ENCODE measurements around the gene ABCF2. TPM values are rescaled to one million over a fixed set of nuclear protein-coding genes. Genes with fewer than 3 reads are reported as not detected.

ABCF2 gene
- total RNA-seq, 4 donors from 2014 or later: 27.0 to 44.7 (median 40.5) TPM

DNA sequence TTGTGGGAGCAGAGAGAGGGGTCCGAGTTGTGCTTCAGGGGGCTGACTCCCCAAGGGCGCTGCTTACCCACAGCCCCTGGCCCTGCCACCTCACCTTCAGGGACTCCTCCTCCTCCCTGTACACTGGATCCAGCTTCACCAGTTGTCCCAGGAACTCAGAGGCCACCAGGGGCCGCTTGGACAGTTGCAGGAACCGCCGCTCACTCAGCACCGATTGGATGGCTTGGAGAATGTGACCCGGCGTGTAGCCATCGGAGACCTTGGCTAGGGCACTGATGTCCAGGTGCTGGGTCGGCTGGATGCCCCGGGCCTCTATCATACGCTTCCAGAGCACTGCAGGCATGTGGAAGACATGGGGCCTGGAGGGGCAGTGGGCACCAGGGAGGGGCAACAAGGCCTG lies 35.5 kb downstream of the ABCF2 start:
- H3K9me3 ChIP-seq: no peaks in the 10 kb centered on the region

DNA sequence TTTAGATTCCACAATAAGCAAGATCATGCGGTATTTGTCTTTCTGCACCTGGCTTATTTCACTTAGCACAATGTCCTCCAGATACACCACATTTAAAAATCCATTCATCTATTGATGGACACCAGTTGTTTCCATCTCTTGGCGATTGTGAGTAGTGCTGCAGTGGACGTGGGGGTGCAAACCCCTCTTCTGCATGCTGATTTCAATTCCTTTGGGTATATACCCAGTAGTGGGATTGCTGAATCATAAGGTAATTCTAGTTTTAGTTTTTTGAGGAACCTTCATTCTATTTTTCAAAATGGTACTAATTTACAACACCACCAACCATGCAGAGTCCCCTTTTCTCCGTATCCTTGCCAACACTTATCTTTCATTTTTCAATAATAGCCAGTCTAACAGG lies 38.0 kb downstream of the ABCF2 start:
- DNase-seq: no peak
- no peaks in the 10 kb centered on the region for H3K36me3 ChIP-seq
- H3K27ac ChIP-seq: no peak overlapping the region
- no peaks in the 10 kb centered on the region for H3K9me3 ChIP-seq
- no peak for TF ChIP-seq POLR2A (IDR thresholded peaks at IDR 0.05)
- TF ChIP-seq, protein P1, sequence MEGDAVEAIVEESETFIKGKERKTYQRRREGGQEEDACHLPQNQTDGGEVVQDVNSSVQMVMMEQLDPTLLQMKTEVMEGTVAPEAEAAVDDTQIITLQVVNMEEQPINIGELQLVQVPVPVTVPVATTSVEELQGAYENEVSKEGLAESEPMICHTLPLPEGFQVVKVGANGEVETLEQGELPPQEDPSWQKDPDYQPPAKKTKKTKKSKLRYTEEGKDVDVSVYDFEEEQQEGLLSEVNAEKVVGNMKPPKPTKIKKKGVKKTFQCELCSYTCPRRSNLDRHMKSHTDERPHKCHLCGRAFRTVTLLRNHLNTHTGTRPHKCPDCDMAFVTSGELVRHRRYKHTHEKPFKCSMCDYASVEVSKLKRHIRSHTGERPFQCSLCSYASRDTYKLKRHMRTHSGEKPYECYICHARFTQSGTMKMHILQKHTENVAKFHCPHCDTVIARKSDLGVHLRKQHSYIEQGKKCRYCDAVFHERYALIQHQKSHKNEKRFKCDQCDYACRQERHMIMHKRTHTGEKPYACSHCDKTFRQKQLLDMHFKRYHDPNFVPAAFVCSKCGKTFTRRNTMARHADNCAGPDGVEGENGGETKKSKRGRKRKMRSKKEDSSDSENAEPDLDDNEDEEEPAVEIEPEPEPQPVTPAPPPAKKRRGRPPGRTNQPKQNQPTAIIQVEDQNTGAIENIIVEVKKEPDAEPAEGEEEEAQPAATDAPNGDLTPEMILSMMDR (IDR thresholded peaks at IDR 0.05): no peak
- no peak overlapping the region for H3K4me3 ChIP-seq
- WGBS, 2 donors: 57 to 70% methylated on average over 4 of the region's 4 CpGs
- intact Hi-C loops (cut with DNase I): no loop called here
- peaks cover 0 to 20% (median 0%) of the 10 kb centered on the region in 4 donors for H3K27me3 ChIP-seq
- H3K4me1 ChIP-seq: no peaks in the 10 kb centered on the region

More for the DNA sequence above, 35.5 kb downstream of the ABCF2 start:
- WGBS, 2 donors: no CpG with 5 or more reads among the region's 12 CpGs
- TF ChIP-seq POLR2A (IDR thresholded peaks at IDR 0.05): no peak
- TF ChIP-seq, protein P1 (IDR thresholded peaks at IDR 0.05): no peak
- DNase-seq: no peak
- intact Hi-C loops (cut with DNase I): no loop called here
- H3K4me1 ChIP-seq: no peaks in the 10 kb centered on the region
- peaks cover 0 to 33% (median 0%) of the 10 kb centered on the region in 4 donors for H3K27me3 ChIP-seq
- no peak overlapping the region for H3K4me3 ChIP-seq
- H3K36me3 ChIP-seq: no peaks in the 10 kb centered on the region
- no peak overlapping the region for H3K27ac ChIP-seq

DNA sequence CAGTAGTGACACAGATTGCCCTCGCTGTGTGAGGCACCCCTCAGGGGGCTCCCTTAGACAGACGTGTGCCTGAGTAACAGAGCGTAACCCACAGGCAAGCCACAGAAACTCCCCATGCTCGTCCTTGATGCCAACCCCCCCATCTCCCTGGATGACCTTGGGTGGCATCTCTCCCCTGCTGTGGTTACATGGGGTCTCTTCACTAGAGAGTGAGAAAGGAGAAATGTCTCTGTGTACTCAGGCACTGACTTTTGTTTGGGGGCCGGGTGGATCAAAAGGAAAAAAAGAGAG lies 38.8 kb downstream of the ABCF2 start:
- WGBS, 2 donors: 36 to 54% methylated on average over 1 to 3 of the region's 5 CpGs
- TF ChIP-seq, protein P1 (IDR thresholded peaks at IDR 0.05): no peak
- TF ChIP-seq POLR2A (IDR thresholded peaks at IDR 0.05): no peak

DNA sequence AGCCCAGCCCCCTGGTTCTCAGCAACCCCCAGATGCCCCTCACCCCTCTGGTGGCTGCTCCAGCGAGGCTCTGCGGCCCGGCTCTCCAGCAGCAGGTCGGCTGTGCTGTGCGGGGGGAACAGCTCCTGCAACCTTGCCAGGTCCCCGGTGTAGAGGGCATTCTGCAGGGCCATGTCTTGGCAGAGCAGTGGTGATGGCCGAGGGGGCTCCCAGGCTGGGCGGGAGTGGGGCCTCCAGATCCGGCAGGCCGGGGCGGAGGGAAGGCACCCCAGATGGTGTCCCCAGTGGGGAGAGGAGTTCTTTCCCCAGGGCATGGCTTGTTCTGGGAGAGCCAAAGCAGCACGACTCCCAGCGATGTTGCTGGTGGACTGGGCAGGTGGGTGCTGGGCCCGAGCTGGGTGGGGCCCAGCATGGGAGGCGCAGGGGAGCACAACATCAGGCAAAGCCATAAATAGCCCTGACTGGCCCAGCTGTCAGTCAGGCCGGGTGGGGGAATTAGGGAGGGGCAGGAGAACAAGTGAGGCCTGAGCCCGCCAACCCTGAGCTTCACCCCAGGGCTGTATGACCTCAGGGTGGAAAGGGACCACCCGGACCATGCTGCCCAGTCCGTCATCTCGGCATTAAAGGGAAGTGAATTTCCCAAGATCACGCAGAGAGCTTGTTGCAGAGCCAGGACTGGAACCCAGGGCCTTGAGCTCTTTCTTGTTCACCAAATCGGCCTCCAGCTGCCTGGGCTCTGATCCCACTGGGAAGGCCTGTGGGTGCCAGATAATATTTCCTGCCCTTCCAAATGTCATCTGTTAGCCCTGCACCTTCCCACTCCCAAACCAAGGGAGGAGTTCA lies 39.4 kb downstream of the ABCF2 start:
- Histone ChIP-seq H3K9me3 (no peaks in the 10 kb centered on the region), H3K4me3 (no peak overlapping the region), H3K36me3 (no peaks in the 10 kb centered on the region), H3K27ac (no peak overlapping the region), H3K27me3 (peaks cover 0 to 14% (median 0%) of the 10 kb centered on the region in 4 donors), H3K4me1 (no peaks in the 10 kb centered on the region)
- TF ChIP-seq POLR2A (IDR thresholded peaks at IDR 0.05): no peak
- TF ChIP-seq, protein P1 (IDR thresholded peaks at IDR 0.05): no peak
- WGBS, 2 donors: 50 to 70% methylated on average over 7 to 10 of the region's 22 CpGs
- DNase-seq: no peak
- intact Hi-C loops (cut with DNase I): no loop called here

More for the DNA sequence above, 38.8 kb downstream of the ABCF2 start:
- H3K4me1 ChIP-seq: no peaks in the 10 kb centered on the region
- no peak overlapping the region for H3K4me3 ChIP-seq
- H3K27me3 ChIP-seq: peaks cover 0 to 17% (median 0%) of the 10 kb centered on the region in 4 donors
- H3K27ac ChIP-seq: no peak overlapping the region
- no peaks in the 10 kb centered on the region for H3K9me3 ChIP-seq
- no peaks in the 10 kb centered on the region for H3K36me3 ChIP-seq
- DNase-seq: no peak
- intact Hi-C loops (cut with DNase I): no loop called here

DNA sequence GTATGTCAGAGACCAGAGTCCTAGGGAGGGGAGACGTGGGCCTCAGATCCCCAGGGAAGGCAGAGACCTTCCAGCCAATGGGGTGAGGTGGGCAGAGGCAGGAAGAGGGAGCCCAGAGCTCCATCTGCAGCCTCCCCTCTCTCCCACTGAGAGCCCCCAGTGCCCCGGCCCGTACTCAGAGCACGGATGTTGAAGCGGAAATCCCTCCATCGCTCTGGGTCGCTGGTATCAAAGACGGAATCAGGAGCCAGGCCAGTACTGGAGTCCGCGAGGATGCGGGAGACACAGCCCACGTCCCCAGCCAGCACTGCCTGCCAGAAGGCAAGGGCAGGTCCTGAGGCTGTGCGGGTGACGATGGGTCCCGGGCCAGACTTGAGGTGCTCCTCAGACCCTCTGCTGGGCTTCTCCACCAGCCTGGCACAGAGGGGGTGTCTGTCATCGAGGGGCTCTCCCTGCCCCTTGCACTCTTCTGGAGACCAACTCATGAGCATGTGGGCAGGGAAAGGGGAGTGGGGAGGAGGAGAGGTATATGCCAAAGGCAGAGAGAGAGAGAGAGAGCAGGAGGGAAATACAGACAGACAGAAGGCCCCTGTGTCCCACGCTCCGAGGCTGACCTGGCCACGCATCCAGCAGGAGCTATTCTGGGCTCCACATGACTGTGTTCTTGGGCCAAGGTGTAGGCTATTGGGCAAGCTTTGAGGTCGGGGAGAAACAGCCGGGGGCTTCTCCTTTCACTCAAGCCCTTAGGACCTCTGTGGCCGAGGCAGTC lies 40.2 kb downstream of the ABCF2 start, which contains the start of gene ASB10:
Gene ASB10 (minus strand): TSS at position 611 of the 769 bp plus-strand sequence. CDS start 120 bp downstream, at position 491.
- Histone ChIP-seq H3K4me3 (no peak within 1 kb of the TSS), H3K9me3 (no peaks in the 10 kb centered on the region), H3K27me3 (peaks cover 0 to 16% (median 0%) of the 10 kb centered on the region in 4 donors), H3K4me1 (no peaks in the 10 kb centered on the region), H3K27ac (no peak within 1 kb of the TSS), H3K36me3 (no peaks in the 10 kb centered on the region)
- no peak for TF ChIP-seq POLR2A (IDR thresholded peaks at IDR 0.05)
- TF ChIP-seq, protein P1 (IDR thresholded peaks at IDR 0.05): no peak
- no peak for DNase-seq
- WGBS, 2 donors: 74 to 82% methylated on average over 3 to 13 of the region's 22 CpGs
- intact Hi-C loops (cut with DNase I): no loop called here
